Prostate gland (tissue), 2 donors: ENCODE data around the gene FRK.

Experiments used
- CTCF ChIP-seq, 4 experiments: fragments of 200-600 bp in 2 of 4; fragments of 450-650 bp in 2 of 4; sonication (generic) in 2 of 4; IDR thresholded peaks; 1 replicate in 3 of 4; 2 replicates in 1 of 4; pipeline ENCODE4 v1.5.1; 2016 to 2019; ENCODE audit warnings: antibody characterized with exemption in 4 of 4, mild to moderate bottlenecking in 2 of 4, moderate library complexity in 2 of 4
- POLR2A ChIP-seq: fragments of 450-650 bp; IDR thresholded peaks from one replicate; pipeline ENCODE4 v1.6.1; 2016; ENCODE audit warnings: antibody characterized with exemption, mild to moderate bottlenecking

GRCh38 chr6:116060572-116061283 is at the start of gene FRK:
- peak; percentile 31 for TF ChIP-seq POLR2A
- TF ChIP-seq CTCF (IDR thresholded peaks at IDR 0.05), result peak in 3 of 4 experiments; percentile 51 to 59 (median 53)
